Measurements from ENCODE around the gene NEURL3.

Gene NEURL3

GRCh38 chr2:96539215-96539920 lies 34.2 kb upstream of the NEURL3 start:
- no peak for DNase-seq

- peak; percentile 94 for DNase-seq
Observed at GRCh38 chr2:96538487-96539214, 33.5 kb upstream of the NEURL3 start.

- DNase-seq, result peak; percentile 63
Observed at GRCh38 chr2:96537734-96538486, 32.8 kb upstream of the NEURL3 start.

- peak; percentile 91 for DNase-seq
Observed at GRCh38 chr2:96537066-96537733, 32.0 kb upstream of the NEURL3 start.

GRCh38 chr2:96536445-96537065 lies 31.4 kb upstream of the NEURL3 start, which contains the start of gene ARID5A:
Gene ARID5A (plus strand): TSS chr2:96536752. CDS start chr2:96536827, 75 bp downstream.
- DNase-seq, result peak; percentile 95

- DNase-seq, result no peak
Observed at GRCh38 chr2:96535331-96535730, 30.2 kb upstream of the NEURL3 start.

GRCh38 chr2:96534701-96535181 lies 29.6 kb upstream of the NEURL3 start:
- no peak for DNase-seq

GRCh38 chr2:96534141-96534540 lies 29.0 kb upstream of the NEURL3 start:
- DNase-seq, result no peak

- no peak for DNase-seq
Observed at GRCh38 chr2:96533292-96534073, 28.3 kb upstream of the NEURL3 start.

- no peak for DNase-seq
Observed at GRCh38 chr2:96532641-96533291, 27.6 kb upstream of the NEURL3 start.

GRCh38 chr2:96531872-96532505 lies 26.8 kb upstream of the NEURL3 start:
- peak; percentile 93 for DNase-seq

GRCh38 chr2:96531366-96531765 lies 26.2 kb upstream of the NEURL3 start:
- no peak for DNase-seq

GRCh38 chr2:96530474-96531357 lies 25.6 kb upstream of the NEURL3 start:
- DNase-seq, result peak; percentile 31

- no peak for DNase-seq
Observed at GRCh38 chr2:96530144-96530430, 24.9 kb upstream of the NEURL3 start.

- DNase-seq, result peak; percentile 6
Observed at GRCh38 chr2:96529376-96530143, 24.4 kb upstream of the NEURL3 start.

GRCh38 chr2:96528700-96529375 lies 23.7 kb upstream of the NEURL3 start:
- DNase-seq, result peak; percentile 12

- DNase-seq, result peak; percentile 89
Observed at GRCh38 chr2:96528006-96528699, 23.0 kb upstream of the NEURL3 start.

All from activated CD4-positive, alpha-beta T cell treated with anti-CD3 and anti-CD28 coated beads for 48 hours (primary cell).